Smooth muscle cell of the coronary artery (primary cell): ENCODE measurements around the gene FCAMR. TPM values are rescaled to one million over a fixed set of nuclear protein-coding genes. Genes with fewer than 3 reads are reported as not detected.

ENCODE experiments used
- total RNA-seq: library from RNA; depleted of rRNA; stranded (reverse); fragments of >200 nt; gene quantifications from 2 replicates; pipeline ENCODE4 v1.2.3, GENCODE V29; 2014; ENCODE audit warnings: low replicate concordance

FCAMR gene
- not detected in 2 replicates for total RNA-seq

GRCh38 chr1:206970446-206970845 is at the start of gene FCAMR:
FCAMR (minus strand) TSS chr1:206970460; CDS start chr1:206970125, 335 bp downstream.

DNA sequence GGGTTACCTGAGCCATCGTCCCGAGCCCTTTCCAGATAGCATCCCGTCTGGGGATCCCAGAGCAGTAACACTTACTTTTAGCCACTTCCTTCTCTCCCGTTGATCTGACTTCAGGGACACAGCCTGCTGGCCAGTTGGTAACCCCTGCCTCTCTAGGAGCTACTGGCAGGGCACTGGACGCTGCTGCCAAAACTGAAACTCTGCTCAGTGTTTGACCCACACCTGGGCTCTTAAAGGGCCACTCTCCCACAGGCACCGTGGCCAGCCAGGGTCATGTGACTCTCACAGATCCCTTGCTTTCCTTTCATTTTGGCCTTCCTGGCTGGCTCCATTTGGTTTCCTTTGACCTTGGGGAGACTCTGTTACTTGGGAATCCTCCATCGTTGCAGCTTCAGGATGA is 24.0 kb downstream of the FCAMR start, which contains the start of gene PIGR:
PIGR (minus strand) TSS at position 206 of the 400 bp plus-strand sequence. CDS start 5,935 bp downstream, outside the sequence.

GRCh38 chr1:206921772-206922265 is 48.4 kb downstream of the FCAMR start, which contains the start of gene FCMR:
FCMR (minus strand) TSS chr1:206921941; CDS start chr1:206921854, 87 bp downstream.

Other genes starting within 250 kb of the FCAMR start
- gene IL19, start 199.7 kb downstream of the FCAMR start, total RNA-seq = not detected in 2 replicates
- gene IL10, start 198.0 kb downstream of the FCAMR start, total RNA-seq = not detected in 2 replicates
- not detected in 2 replicates for gene IL20, start 104.8 kb downstream of the FCAMR start, total RNA-seq
- not detected in 2 replicates for gene IL24, start 73.0 kb downstream of the FCAMR start, total RNA-seq
- gene FCMR, start 48.5 kb downstream of the FCAMR start, total RNA-seq = not detected in 2 replicates
- not detected in 2 replicates for gene PIGR, start 24.0 kb downstream of the FCAMR start, total RNA-seq
- gene C1orf116, start 62.3 kb upstream of the FCAMR start, total RNA-seq = not detected in 2 replicates
- 3.4 and 5.9 TPM in 2 replicates for gene YOD1, start 80.7 kb upstream of the FCAMR start, total RNA-seq
- 5.6 and 5.7 TPM in 2 replicates for gene PFKFB2, start 82.8 kb upstream of the FCAMR start, total RNA-seq
- gene C4BPB, start 118.4 kb upstream of the FCAMR start, total RNA-seq = not detected in 2 replicates
- not detected in 2 replicates for gene C4BPA, start 133.8 kb upstream of the FCAMR start, total RNA-seq